H1 (cell line): ENCODE data around the gene FOXN3. TPM values are rescaled to one million over a fixed set of nuclear protein-coding genes. Genes with fewer than 3 reads are reported as not detected.

Experiments
- ATF2 ChIP-seq: IDR thresholded peaks from 2 replicates; pipeline ENCODE4 v1.6.1; 2012; ENCODE audit warnings: low read length, inconsistent platforms
- polyA plus RNA-seq, 7 experiments: library from polyadenylated mRNA; depleted of rRNA in 3 of 7; stranded (reverse) in 5 of 7; unstranded in 2 of 7; fragments of >200 nt in 5 of 7; fragments of 200-250 nt in 2 of 7; gene quantifications; 1 replicate in 5 of 7; 2 replicates in 1 of 7; 4 replicates in 1 of 7; pipeline versions ENCODE4 v1.2.1 to v1.2.3, GENCODE V29; 2011 to 2013; ENCODE audit warnings: missing spikeins in 2 of 7, mixed read lengths in 2 of 7
- total RNA-seq: library from RNA; stranded (reverse); fragmentation: NEBNext Ultra II Directional; extraction: Animal tissue kit (Norgen Biotek cat#: 25700); gene quantifications from 2 replicates; pipeline ENCODE4 v1.2.1, GENCODE V29; 2021

FOXN3 gene
- total and polyA plus RNA-seq, 2 of the 8 experiments (the other 6 are each of a cell fraction or from before 2014, with no cell fraction given) = 52.6 to 178 TPM

- TF ChIP-seq ATF2 = no peak
Observed at GRCh38 chr14:89254166-89254909, 162.7 kb downstream of the FOXN3 start (continued).
